ACHN (cell line): ENCODE data around the gene ATOH8.
A peak's percentile ranks its signal among the peaks of the same experiment; 100 is the strongest.

Experiments
- DNase-seq: peaks from one replicate; pipeline ENCODE4 v3.0.0-alpha.2; 2015
- in situ Hi-C: cut with HindIII; loops from 2 replicates; pipeline ENCODE4 v1.10.0; 2017; ENCODE audit warnings: low sequenced_read_pairs, low pct_ligation_motif_present, low pct_unique_long_range_greater_than_20kb

Gene ATOH8

DNA sequence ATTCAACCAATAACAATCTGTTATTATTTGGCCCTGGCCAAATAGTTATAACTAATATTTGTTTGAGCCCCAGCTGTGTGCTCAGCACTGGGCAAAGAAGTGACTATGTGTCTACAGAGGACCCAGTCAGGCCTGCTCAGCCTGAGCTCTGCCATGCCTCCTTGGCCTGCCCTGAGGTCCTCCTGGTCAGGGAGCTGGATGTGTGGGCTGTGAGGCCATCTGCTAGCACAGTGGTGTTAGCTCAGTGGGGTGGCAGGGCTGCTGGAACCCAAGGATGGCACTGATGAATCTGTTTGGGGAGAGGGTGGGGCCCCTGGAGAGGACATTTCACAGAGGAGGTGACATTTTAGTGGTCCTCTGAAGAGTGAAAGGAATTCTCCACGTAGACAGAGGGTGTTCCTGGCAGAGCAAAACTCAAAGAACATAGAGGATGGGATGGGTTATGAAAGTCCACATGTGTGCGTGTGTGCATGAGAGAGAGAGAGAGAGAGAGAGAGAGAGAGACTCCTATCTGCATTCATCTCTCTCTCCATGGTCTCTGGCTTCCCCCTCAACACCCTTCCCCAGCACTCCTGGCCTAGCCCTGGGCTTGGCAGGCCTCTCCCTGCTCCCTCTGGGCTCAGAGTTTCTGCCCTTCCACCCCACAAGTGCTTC lies 21.2 kb upstream of the ATOH8 start:
- DNase-seq, result no peak
- in situ Hi-C loops, result no loop called here

GRCh38 chr2:85733121-85733960 lies 20.4 kb upstream of the ATOH8 start:
- in situ Hi-C loops, result no loop called here
- no peak for DNase-seq

DNA sequence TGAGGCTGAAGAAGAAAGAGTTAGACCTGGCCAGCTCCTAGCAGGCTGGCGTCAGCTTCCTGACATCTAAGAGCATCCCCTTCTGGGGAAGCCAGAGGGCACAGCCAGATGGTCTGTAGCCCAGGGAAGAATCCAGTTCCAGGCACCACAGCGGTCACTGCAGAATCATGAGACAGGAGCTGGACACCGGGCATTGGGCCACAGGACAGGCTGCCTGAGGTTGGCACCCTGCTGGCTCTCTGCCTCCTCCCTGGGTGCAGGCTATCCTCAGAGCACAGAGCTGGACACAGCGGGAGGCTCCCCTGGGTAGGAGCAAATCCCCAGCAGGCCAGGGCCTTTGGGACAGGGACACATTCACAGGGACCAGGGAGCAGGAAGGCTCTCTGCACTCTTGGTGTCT lies 19.8 kb upstream of the ATOH8 start:
- no peak for DNase-seq
- in situ Hi-C loops, result no loop called here

GRCh38 chr2:85734942-85735608 lies 18.7 kb upstream of the ATOH8 start:
- in situ Hi-C loops, result no loop called here
- no peak for DNase-seq

DNA sequence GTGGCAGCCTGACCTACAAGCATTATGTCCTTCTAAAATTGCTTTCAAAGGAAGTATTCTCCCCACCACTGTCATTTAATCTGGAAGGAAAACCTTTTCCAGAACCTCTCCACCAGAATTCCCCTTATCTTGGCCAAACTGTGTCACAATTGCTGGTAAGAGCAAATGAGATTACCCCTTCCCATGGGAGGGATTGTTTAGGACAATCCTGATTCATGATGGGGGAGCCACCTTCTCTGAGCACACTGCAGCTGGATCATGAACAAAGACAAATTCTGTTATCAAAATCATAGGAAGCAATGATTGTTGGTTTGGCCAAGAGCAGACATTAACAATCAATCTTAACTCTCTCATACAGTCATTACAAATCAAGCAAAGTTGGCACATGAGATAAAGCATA lies 18.1 kb upstream of the ATOH8 start:
- in situ Hi-C loops, result no loop called here
- no peak for DNase-seq

GRCh38 chr2:85736456-85737355 lies 17.1 kb upstream of the ATOH8 start:
- no peak for DNase-seq
- in situ Hi-C loops, result no loop called here

DNA sequence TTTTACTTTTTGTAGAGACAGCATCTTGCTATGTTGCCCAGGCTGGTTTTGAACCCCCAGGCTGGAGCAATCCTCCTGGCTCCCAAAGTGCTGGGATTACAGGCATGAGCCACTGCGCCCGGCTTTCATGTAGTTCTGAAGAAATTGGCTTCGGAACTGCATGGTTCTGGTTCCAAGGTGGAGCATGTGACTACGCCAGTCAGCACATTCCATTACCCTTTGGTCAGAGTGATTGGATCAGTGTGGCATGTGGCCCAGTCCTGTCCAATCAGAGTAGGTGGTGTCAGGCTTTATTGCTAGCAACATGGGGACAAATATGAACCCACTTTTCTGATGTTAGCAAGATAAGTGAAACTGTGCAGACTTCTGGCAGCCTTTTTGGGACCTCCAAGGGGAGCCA lies 16.3 kb upstream of the ATOH8 start:
- peak; percentile 43 for DNase-seq
- in situ Hi-C loops, result no loop called here

DNA sequence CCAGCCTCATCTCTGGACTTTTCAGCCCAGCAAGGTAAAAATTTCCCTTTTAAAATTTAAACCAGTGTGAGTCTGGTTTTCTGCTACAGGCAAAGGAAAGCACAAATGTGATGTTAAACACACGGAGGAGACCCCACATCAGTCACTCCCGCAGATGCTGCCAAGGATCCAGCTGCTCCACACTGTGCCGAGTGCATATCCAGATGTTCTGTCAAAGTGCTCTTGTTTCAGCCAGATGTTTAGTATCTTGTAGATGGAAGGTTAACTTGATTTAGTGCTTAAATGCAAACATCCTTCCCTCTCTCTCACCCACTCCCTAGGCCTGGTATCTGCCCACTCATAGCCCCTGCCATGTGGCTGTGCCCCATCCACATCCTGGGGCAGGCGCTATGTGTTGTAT lies 15.8 kb upstream of the ATOH8 start:
- DNase-seq, result no peak
- in situ Hi-C loops, result no loop called here

DNA sequence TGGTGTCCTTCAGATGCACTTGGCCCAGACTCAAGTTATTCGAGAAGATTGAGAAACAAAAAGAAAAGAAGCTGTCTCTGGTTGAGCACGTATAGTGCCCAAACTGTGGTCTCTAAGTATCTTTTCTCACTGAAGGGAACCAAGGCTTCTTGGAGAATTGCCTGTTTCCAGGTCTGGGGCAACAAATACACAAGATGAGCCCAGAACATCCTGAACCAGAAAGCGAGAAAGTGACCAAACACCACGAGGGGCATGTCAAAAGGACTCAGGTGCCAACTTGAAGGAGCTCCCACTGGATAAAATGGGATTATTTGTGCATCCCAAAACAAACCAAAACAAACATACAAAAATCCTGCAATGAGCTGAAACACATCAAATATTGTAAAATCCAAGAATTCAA lies 13.6 kb upstream of the ATOH8 start:
- no peak for DNase-seq
- in situ Hi-C loops, result no loop called here

DNA sequence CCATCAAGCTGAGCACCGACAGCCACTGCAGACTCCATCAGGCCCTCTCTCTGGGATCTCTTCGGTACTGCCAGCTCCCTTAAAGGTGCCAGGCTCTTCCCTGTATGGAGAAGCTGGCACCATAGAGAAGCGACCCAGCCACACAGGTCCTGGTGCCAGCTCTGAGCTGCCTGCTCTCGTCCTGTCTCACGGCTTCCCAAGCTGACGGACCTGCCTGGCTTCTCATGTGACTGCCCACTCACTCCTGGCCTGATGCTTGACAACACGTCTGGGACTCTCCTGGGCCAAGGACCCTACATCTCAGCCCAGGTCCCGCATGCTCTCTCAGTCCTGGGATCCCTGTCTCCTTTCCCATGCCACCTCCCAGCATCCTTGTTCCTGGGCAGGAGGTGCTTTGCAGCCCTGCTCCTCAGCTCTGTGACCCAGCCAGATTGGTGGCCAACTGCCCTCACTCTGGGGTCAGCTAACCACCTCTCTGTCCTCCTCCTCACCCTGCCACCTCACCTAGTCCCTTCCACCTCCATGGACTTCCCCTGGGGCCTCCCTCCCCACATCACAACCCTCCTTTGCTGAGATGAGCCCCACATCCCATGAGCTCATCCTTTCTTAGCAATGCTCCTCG lies 12.5 kb upstream of the ATOH8 start:
- DNase-seq, result no peak
- in situ Hi-C loops, result no loop called here

DNA sequence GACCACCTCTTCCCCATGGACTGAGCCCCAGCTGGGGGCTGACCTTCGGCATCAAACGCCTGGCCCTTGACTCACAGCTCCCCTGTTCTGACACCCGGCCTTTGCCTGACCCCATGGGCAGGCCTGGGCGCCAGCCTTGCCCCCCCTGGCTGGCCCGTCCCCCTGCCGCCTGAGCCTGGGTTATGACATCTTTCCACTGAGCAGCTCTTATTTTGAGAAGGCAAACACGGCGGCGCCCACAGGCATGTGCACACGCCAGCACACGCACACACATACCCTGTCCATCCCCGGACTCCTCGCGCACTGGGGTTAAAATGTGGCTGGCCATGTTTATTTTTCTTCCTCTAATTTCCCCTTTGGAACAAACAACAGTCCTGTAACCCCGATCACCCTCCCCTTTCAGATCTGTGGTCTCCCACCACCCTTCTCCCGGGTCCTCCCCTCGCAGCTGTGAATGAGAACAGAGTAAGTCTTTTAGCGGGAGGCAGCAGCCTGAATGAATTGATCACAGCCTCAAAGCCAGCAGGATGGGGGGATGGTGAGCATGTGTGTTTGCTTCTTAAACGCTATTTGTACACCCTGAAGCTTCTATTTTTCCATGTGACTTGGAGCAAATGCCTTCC lies 11.8 kb upstream of the ATOH8 start:
- in situ Hi-C loops, result no loop called here
- DNase-seq, result no peak

DNA sequence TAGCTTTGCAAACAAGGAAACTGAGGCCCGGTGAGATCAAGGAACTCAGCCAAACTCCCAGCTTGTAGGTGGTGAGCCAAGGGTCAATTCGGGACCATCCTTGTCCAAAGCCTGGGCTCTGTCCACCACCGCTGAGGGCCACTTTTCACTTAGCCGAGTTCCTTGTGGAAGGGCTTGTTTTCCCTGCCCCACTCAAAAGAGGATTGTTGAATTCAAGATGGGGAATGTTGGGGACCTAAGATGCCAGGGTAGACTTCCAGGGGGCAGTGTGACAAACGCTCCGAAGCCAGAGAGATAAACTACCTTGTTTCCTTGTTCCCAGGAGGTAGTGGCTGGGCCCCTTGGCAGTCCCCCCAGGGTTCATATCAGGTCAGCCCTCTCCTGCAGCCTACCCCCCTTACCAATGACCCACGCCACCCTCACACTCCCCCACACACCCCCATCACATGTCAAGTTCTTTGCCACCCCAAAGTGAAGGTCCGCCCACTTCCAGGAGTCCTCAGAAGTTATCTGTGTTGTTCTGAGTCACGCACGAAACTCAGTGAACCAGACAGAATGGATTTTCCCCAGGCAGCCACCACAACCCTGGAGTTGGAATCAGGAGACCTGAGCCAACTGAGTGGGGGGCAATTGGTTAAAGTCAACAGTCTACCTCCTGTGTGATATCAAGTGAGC lies 10.3 kb upstream of the ATOH8 start:
- DNase-seq, result peak; percentile 71
- in situ Hi-C loops, result no loop called here

GRCh38 chr2:85744055-85744454 lies 9.7 kb upstream of the ATOH8 start:
- DNase-seq, result no peak
- in situ Hi-C loops, result no loop called here

- no peak for DNase-seq
- in situ Hi-C loops, result no loop called here
Observed at GRCh38 chr2:85744741-85745601, 8.8 kb upstream of the ATOH8 start.

DNA sequence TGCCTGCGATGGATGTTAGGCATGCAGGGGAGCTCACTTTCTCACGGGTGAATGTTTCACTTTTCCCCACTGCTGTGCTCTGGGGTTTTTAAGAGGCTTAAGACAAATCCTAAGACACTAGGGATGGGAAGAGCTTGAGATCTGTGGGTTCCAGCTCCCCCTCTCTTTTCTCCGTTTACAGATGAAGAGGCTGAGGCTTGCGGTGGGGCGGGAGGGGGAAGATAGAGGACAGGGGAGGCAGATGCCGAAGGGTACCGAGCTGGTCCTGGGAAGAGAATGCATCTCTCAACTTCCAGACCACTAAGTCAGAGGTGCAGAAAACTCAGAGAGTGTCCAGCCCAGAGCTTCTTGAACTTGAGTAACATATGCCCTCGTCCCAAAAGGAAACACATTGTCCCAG lies 8.2 kb upstream of the ATOH8 start:
- DNase-seq, result no peak
- in situ Hi-C loops, result no loop called here

- in situ Hi-C loops, result no loop called here
- DNase-seq, result no peak
Observed at GRCh38 chr2:85746321-85747004, 7.3 kb upstream of the ATOH8 start.
